HFFc6 (cell line): ENCODE measurements around the gene ZNF45. TPM values are rescaled to one million over a fixed set of nuclear protein-coding genes. Genes with fewer than 3 reads are reported as not detected.
A peak's percentile ranks its signal among the peaks of the same experiment; 100 is the strongest.

ENCODE experiments used
- DNase-seq: peaks from one replicate; pipeline ENCODE4 v3.0.0-alpha.2; 2018
- H3K27ac Mint-ChIP-seq: 2 replicates; pipeline ENCODE4 v1.8.0; 2020; ENCODE audit warnings: mild to moderate bottlenecking, mixed read lengths
- H3K27me3 Mint-ChIP-seq: 2 replicates; pipeline ENCODE4 v1.8.0; 2021; ENCODE audit warnings: mild to moderate bottlenecking, moderate library complexity, mixed read lengths; ENCODE audit not compliant: insufficient read depth
- H3K36me3 Mint-ChIP-seq: 2 replicates; pipeline ENCODE4 v1.8.0; 2021; ENCODE audit warnings: low read depth, mixed read lengths
- H3K4me1 Mint-ChIP-seq: 2 replicates; pipeline ENCODE4 v1.8.0; 2020; ENCODE audit warnings: low read depth, mixed read lengths
- H3K4me3 Mint-ChIP-seq: 2 replicates; pipeline ENCODE4 v1.8.0; 2020; ENCODE audit warnings: mild to moderate bottlenecking, moderate library complexity, mixed read lengths
- H3K9me3 Mint-ChIP-seq: 2 replicates; pipeline ENCODE4 v1.8.0; 2020; ENCODE audit warnings: mild to moderate bottlenecking, mixed read lengths
- long read RNA-seq: library from polyadenylated mRNA; unstranded; transcript quantifications from one replicate; pipeline ENCODE4 v2.0.0, GENCODE V29; 2019
- total RNA-seq, 6 experiments: library from RNA; stranded (reverse); fragmentation: NEBNext Ultra II Directional; extraction: Animal tissue kit (Norgen Biotek cat#: 25700); gene quantifications; 2 replicates in 1 of 6; 3 replicates in 5 of 6; pipeline ENCODE4 v1.2.3, GENCODE V29; 2021
- TF ChIP-seq, protein P1 (sequence below): fragments of 200-600 bp; sonication (generic); IDR thresholded peaks from 2 replicates; pipeline ENCODE4 v1.5.0; 2021; ENCODE audit warnings: antibody characterized with exemption, mild to moderate bottlenecking

ZNF45 gene
- total RNA-seq: 10 to 100 TPM in 3 of 6 experiments, 1 to 10 TPM in 3; 8.4 to 12.3 (median 10.2) TPM
- long read RNA-seq, partial matches to known transcripts: 1 of 8 reads
- long read RNA-seq, other reads (novel, unspliced or antisense): 5 of 8 reads

DNA sequence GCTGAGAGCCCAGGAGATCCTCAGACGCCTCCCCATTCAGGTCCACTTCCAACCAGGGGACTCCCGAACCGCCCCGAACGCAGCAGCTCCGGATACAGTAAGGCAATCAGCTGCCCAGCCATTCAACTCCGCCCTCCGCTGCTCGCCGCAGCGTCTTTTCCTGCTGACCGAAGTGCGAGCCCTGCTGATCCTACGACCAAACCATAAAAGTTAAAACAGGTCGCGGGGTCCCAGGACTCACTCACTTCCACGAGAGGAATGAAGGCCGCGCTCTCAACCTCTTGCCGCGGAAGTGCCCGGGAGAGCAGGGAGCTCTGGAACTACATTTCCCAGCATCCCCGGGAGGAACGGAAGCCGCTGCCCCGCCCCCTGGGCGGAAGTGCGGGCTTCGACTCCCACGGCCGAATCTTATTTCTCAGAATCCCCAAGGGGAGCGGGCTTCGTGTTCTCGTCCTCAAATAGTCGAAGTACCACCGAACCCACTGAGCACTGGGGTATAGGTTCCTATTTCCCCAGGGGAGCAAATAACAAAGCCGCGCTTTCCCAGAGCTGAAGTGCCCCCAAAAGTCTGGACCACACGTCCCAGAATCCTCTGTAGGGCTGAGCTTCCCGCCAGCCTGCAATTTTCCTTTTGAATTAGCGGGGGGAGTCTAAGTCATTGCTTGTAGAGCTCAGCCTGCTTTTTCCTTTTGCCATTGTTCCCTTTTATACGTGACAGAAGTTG lies at the start of gene ZNF45:
ZNF45 (minus strand) TSS at position 298 of the 724 bp plus-strand sequence. CDS start 13,097 bp downstream, outside the sequence.
- H3K36me3 Mint-ChIP-seq: peaks cover 24% of the 10 kb centered on the region
- peak; percentile 77 for DNase-seq
- H3K4me3 Mint-ChIP-seq: peak within 1 kb of the TSS; percentile 98
- no peaks in the 10 kb centered on the region; the same call in none of the 2 replicates for H3K27me3 Mint-ChIP-seq
- TF ChIP-seq, protein P1, sequence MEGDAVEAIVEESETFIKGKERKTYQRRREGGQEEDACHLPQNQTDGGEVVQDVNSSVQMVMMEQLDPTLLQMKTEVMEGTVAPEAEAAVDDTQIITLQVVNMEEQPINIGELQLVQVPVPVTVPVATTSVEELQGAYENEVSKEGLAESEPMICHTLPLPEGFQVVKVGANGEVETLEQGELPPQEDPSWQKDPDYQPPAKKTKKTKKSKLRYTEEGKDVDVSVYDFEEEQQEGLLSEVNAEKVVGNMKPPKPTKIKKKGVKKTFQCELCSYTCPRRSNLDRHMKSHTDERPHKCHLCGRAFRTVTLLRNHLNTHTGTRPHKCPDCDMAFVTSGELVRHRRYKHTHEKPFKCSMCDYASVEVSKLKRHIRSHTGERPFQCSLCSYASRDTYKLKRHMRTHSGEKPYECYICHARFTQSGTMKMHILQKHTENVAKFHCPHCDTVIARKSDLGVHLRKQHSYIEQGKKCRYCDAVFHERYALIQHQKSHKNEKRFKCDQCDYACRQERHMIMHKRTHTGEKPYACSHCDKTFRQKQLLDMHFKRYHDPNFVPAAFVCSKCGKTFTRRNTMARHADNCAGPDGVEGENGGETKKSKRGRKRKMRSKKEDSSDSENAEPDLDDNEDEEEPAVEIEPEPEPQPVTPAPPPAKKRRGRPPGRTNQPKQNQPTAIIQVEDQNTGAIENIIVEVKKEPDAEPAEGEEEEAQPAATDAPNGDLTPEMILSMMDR: no peak
- peak within 1 kb of the TSS; percentile 92 for H3K27ac Mint-ChIP-seq
- H3K4me1 Mint-ChIP-seq: peaks cover 15% of the 10 kb centered on the region
- peaks cover 4% of the 10 kb centered on the region; the same call in 1 of the 2 replicates for H3K9me3 Mint-ChIP-seq

DNA sequence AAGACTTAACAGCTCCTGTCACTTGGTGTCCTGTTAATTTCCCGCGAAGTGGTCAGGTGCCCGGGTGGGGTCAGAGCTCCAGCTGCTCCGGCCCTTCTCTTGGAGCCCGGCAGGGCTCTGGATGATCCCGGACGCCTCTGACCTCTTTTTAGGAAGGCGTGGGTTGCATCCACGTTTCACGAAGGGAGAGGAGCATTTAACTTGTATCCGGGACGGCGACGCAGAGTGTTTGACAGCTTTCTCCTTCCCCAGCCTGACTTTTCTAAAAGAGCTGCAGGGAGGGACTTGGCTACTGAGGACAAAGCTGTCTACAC lies 49.6 kb upstream of the ZNF45 start:
- TF ChIP-seq, protein P1: no peak
- DNase-seq: no peak
- H3K27me3 Mint-ChIP-seq: no peaks in the 10 kb centered on the region; the same call in 1 of the 2 replicates
- peaks cover 10% of the 10 kb centered on the region for H3K4me1 Mint-ChIP-seq
- peak overlapping the region; percentile 92 for H3K27ac Mint-ChIP-seq
- no peaks in the 10 kb centered on the region for H3K9me3 Mint-ChIP-seq
- peak overlapping the region; percentile 97 for H3K4me3 Mint-ChIP-seq
- H3K36me3 Mint-ChIP-seq: peaks cover 19% of the 10 kb centered on the region

DNA sequence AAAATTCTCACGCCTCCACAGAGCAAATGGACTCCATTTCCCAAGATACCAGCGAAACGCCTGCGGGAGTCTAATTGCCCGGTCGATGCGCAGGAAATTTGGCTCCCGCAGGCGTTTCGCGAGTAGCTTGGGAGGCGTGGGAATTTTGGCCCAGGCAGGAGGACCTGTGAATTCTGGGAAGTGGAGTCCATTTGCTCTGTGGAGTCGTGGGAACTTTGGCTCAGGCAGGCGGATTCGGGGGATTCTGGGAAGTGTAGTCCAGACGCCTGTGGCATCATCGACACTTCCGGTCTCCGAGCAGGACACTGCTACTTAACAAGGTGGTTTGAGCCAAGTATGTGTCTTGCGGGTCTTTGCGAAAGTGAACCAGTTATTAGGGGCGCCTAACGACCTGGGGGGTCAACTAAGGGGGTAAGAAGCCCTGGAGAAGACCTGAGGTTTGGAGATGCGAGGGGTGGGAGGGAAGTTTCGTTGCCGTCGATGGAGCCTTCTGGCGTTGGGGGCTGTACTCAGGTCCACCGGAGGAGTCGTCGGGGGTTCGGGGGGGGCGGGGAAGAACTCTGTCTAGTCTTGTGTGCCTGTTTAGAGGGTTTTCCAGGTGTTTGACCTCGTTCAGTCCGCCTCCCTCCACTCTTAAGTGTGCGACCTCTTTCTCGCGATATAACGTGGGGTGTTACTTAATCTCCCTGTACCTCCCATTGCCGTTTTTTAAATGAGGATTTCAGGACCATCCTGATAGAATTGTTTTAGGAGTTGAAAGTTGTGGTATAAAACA lies 49.0 kb upstream of the ZNF45 start, which contains the start of gene ZNF155:
ZNF155 (plus strand) TSS at position 277 of the 775 bp plus-strand sequence. CDS start 4,356 bp downstream, outside the sequence.
- DNase-seq: peak; percentile 98
- H3K4me3 Mint-ChIP-seq: peak within 1 kb of the TSS; percentile 97
- TF ChIP-seq, protein P1: no peak
- H3K36me3 Mint-ChIP-seq: peaks cover 17% of the 10 kb centered on the region
- no peaks in the 10 kb centered on the region for H3K9me3 Mint-ChIP-seq
- H3K27me3 Mint-ChIP-seq: no peaks in the 10 kb centered on the region; the same call in 1 of the 2 replicates
- peak within 1 kb of the TSS; percentile 92 for H3K27ac Mint-ChIP-seq
- peaks cover 10% of the 10 kb centered on the region for H3K4me1 Mint-ChIP-seq

DNA sequence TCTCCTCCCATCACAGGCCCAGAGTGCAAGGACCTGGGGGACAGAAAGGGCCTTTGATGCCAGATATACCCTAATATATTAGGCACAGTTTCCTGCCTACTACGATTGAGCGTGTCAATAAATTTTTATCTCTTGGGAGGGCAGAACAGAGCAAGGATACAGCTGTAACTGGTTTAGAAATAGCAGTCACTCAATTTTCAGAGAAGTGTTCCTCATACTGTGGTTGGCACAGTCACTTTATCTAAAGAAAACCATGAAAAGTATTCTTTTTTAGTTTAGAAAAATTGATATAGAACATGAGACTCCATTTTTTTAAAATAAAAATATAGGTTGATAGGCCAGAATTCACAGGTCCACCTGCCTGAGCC lies 48.4 kb upstream of the ZNF45 start:
- Mint-ChIP-seq H3K36me3 (peaks cover 12% of the 10 kb centered on the region), H3K27ac (peak overlapping the region; percentile 20; the same call in 1 of the 2 replicates), H3K9me3 (0 out of 2 replicates have a peak, but pooled peaks cover under 1% of the 10 kb centered on the region), H3K4me3 (peak overlapping the region; percentile 97), H3K4me1 (peaks cover 10% of the 10 kb centered on the region), H3K27me3 (no peaks in the 10 kb centered on the region; the same call in 1 of the 2 replicates)
- TF ChIP-seq, protein P1: no peak
- DNase-seq: no peak

DNA sequence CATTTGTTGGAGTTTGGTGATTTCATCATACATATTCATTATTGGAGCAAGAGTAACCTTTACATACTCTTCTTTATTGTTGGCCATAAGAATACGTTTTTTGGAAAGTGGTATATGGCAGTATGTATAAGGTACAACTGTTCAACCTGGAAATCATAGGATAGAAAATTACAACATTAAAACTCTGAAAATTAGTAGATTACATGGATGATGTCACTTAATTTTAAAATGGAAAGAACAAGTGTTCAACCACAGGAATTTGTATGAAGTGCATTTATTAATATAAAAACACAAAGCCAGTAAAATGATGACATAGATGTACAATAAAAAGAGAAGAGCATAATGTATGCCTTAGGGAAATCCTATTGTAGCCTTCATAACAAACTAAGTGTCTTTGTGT lies 41.6 kb upstream of the ZNF45 start:
- Mint-ChIP-seq H3K36me3 (peaks cover 37% of the 10 kb centered on the region), H3K27me3 (no peaks in the 10 kb centered on the region), H3K9me3 (peaks cover 44% of the 10 kb centered on the region), H3K4me3 (no peak overlapping the region), H3K27ac (no peak overlapping the region), H3K4me1 (no peaks in the 10 kb centered on the region)
- no peak for DNase-seq
- TF ChIP-seq, protein P1: no peak
